ENCODE results near the gene SUCLG2. TPM values are rescaled to one million over a fixed set of nuclear protein-coding genes. Genes with fewer than 3 reads are reported as not detected.

The SUCLG2 gene
- total RNA-seq, 4 donors from 2014 or later: 55.2 to 69.3 (median 63.4) TPM

DNA sequence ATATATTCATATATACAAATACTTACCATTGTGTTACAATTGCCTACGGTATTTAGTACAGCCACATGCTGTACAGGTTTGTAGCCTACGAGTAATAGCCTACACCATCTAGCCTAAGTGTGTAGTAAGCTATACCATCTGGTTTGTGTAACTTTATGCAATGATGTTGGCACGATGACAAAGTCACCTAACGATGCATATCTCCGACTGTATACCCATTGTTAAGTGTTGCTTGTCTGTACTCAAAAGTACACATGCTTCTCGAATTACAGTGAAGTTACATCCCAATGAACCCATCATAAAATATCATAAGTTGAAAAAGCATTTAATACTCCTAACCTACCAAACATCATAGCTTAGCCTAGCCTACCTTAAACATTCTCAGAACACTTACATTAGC is 329.2 kb downstream of the SUCLG2 start:
- Histone ChIP-seq H3K27me3 (no peaks in the 10 kb centered on the region), H3K27ac (replicated peaks in 1 of 4) (no peak overlapping the region), H3K4me3 (no peak overlapping the region), H3K4me1 (no peaks in the 10 kb centered on the region), H3K9me3 (no peaks in the 10 kb centered on the region), H3K36me3 (no peaks in the 10 kb centered on the region)
- no peak for DNase-seq (ENCODE audit: extremely low spot score)
- 87% methylated on average over 6 of the region's 6 CpGs for WGBS
- TF ChIP-seq, protein P1, sequence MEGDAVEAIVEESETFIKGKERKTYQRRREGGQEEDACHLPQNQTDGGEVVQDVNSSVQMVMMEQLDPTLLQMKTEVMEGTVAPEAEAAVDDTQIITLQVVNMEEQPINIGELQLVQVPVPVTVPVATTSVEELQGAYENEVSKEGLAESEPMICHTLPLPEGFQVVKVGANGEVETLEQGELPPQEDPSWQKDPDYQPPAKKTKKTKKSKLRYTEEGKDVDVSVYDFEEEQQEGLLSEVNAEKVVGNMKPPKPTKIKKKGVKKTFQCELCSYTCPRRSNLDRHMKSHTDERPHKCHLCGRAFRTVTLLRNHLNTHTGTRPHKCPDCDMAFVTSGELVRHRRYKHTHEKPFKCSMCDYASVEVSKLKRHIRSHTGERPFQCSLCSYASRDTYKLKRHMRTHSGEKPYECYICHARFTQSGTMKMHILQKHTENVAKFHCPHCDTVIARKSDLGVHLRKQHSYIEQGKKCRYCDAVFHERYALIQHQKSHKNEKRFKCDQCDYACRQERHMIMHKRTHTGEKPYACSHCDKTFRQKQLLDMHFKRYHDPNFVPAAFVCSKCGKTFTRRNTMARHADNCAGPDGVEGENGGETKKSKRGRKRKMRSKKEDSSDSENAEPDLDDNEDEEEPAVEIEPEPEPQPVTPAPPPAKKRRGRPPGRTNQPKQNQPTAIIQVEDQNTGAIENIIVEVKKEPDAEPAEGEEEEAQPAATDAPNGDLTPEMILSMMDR (IDR thresholded peaks at IDR 0.05): no peak
- TF ChIP-seq POLR2A (IDR thresholded peaks at IDR 0.05; ENCODE audit: low read depth) (no peak), EP300 (IDR thresholded peaks at IDR 0.05) (no peak), POLR2AphosphoS5 (IDR thresholded peaks at IDR 0.05) (no peak)
- intact Hi-C loops (cut with DNase I): no loop called here
